Panc1 (cell line): ENCODE data around the gene ZC3H8.

Experiments used
- TF ChIP-seq, protein P1 (sequence below): fragments of 450-650 bp; IDR thresholded peaks from 2 replicates; pipeline ENCODE4 v1.5.1; 2017; ENCODE audit warnings: mild to moderate bottlenecking
- TF ChIP-seq, protein P2 (sequence below), 2 experiments: IDR thresholded peaks; 2 replicates each; pipeline ENCODE4 v1.6.1; 2011 to 2012; ENCODE audit warnings: low read depth in 2 of 2, control low read depth in 1 of 2, low read length in 1 of 2, mild to moderate bottlenecking in 1 of 2, moderate library complexity in 1 of 2; ENCODE audit not compliant: insufficient read depth in 1 of 2

DNA sequence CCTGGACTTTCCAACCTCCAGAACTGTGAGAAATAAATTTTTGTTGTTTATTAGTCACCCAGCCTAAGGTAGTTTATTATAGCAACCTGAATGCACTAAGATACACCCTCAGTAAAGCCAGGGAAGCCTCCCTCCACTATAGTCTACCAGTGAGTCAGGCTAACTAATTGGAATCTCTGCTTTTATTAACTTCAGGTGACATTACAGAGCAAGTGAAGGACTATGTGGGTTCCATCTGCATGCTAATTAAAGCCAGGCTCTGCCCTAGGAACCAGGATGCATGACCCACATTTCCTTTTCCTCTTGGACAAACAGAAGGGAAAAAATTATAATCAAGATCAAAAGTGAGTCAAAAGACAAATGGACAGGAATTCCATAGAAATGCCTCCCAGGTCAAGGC lies 56.1 kb downstream of the ZC3H8 start:
- TF ChIP-seq, protein P1, sequence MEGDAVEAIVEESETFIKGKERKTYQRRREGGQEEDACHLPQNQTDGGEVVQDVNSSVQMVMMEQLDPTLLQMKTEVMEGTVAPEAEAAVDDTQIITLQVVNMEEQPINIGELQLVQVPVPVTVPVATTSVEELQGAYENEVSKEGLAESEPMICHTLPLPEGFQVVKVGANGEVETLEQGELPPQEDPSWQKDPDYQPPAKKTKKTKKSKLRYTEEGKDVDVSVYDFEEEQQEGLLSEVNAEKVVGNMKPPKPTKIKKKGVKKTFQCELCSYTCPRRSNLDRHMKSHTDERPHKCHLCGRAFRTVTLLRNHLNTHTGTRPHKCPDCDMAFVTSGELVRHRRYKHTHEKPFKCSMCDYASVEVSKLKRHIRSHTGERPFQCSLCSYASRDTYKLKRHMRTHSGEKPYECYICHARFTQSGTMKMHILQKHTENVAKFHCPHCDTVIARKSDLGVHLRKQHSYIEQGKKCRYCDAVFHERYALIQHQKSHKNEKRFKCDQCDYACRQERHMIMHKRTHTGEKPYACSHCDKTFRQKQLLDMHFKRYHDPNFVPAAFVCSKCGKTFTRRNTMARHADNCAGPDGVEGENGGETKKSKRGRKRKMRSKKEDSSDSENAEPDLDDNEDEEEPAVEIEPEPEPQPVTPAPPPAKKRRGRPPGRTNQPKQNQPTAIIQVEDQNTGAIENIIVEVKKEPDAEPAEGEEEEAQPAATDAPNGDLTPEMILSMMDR: no peak
- TF ChIP-seq, protein P2, sequence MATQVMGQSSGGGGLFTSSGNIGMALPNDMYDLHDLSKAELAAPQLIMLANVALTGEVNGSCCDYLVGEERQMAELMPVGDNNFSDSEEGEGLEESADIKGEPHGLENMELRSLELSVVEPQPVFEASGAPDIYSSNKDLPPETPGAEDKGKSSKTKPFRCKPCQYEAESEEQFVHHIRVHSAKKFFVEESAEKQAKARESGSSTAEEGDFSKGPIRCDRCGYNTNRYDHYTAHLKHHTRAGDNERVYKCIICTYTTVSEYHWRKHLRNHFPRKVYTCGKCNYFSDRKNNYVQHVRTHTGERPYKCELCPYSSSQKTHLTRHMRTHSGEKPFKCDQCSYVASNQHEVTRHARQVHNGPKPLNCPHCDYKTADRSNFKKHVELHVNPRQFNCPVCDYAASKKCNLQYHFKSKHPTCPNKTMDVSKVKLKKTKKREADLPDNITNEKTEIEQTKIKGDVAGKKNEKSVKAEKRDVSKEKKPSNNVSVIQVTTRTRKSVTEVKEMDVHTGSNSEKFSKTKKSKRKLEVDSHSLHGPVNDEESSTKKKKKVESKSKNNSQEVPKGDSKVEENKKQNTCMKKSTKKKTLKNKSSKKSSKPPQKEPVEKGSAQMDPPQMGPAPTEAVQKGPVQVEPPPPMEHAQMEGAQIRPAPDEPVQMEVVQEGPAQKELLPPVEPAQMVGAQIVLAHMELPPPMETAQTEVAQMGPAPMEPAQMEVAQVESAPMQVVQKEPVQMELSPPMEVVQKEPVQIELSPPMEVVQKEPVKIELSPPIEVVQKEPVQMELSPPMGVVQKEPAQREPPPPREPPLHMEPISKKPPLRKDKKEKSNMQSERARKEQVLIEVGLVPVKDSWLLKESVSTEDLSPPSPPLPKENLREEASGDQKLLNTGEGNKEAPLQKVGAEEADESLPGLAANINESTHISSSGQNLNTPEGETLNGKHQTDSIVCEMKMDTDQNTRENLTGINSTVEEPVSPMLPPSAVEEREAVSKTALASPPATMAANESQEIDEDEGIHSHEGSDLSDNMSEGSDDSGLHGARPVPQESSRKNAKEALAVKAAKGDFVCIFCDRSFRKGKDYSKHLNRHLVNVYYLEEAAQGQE (IDR thresholded peaks at IDR 0.05; ENCODE audit: insufficient read depth in 1 of 2, low read depth in 2 of 2, low read length in 1 of 2): no peak
